ENCODE data around the gene IL3RA. TPM values are rescaled to one million over a fixed set of nuclear protein-coding genes. Genes with fewer than 3 reads are reported as not detected.

IL3RA gene
- total and polyA plus RNA-seq, 4 donors, result 0.33 to 1.7 (median 1.0) TPM

- DNase-seq (ENCODE audit: low spot score), result no peak
- no peak overlapping the region for H3K4me3 ChIP-seq (ENCODE audit: low read depth in 1 of 3, low read length in 3 of 3)
- no peak overlapping the region for H3K9ac ChIP-seq (ENCODE audit: low read depth in 1 of 2, low read length in 2 of 2)
- H3K36me3 ChIP-seq (ENCODE audit: control insufficient read depth in 4 of 4, insufficient read depth in 3 of 4, low read depth in 1 of 4, low read length in 3 of 4), result peaks cover 38 to 56% (median 49%) of the 10 kb centered on the region in 4 donors
- 96% methylated on average over 41 of the region's 41 CpGs for WGBS
- no peaks in the 10 kb centered on the region for H3K27me3 ChIP-seq (ENCODE audit: control insufficient read depth in 4 of 4, insufficient read depth in 4 of 4, low read length in 3 of 4)
- no peaks in the 10 kb centered on the region for H3K9me3 ChIP-seq (ENCODE audit: control insufficient read depth in 4 of 4, low read length in 3 of 4)
- H3K4me1 ChIP-seq (ENCODE audit: control insufficient read depth in 4 of 4, insufficient read depth in 4 of 4, low read length in 3 of 4), result peaks cover 4 to 26% (median 17%) of the 10 kb centered on the region in 4 donors
- no peak overlapping the region for H3K27ac ChIP-seq (ENCODE audit: low read depth in 1 of 2, low read length in 2 of 2)
- TF ChIP-seq, protein P1, sequence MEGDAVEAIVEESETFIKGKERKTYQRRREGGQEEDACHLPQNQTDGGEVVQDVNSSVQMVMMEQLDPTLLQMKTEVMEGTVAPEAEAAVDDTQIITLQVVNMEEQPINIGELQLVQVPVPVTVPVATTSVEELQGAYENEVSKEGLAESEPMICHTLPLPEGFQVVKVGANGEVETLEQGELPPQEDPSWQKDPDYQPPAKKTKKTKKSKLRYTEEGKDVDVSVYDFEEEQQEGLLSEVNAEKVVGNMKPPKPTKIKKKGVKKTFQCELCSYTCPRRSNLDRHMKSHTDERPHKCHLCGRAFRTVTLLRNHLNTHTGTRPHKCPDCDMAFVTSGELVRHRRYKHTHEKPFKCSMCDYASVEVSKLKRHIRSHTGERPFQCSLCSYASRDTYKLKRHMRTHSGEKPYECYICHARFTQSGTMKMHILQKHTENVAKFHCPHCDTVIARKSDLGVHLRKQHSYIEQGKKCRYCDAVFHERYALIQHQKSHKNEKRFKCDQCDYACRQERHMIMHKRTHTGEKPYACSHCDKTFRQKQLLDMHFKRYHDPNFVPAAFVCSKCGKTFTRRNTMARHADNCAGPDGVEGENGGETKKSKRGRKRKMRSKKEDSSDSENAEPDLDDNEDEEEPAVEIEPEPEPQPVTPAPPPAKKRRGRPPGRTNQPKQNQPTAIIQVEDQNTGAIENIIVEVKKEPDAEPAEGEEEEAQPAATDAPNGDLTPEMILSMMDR (IDR thresholded peaks at IDR 0.05; ENCODE audit: low read depth, low read length, missing input control), result no peak
- TF ChIP-seq HNF4A (conservative IDR thresholded peaks at IDR 0.05) (no peak), FOXA2 (IDR thresholded peaks at IDR 0.05) (no peak), ZBTB33 (IDR thresholded peaks at IDR 0.05) (no peak), RAD21 (IDR thresholded peaks at IDR 0.05) (no peak), RXRA (IDR thresholded peaks at IDR 0.05) (no peak), REST (IDR thresholded peaks at IDR 0.05) (no peak), YY1 (IDR thresholded peaks at IDR 0.05) (no peak), SP1 (IDR thresholded peaks at IDR 0.05) (no peak), NR2F2 (IDR thresholded peaks at IDR 0.05) (no peak), TAF1 (conservative IDR thresholded peaks at IDR 0.05) (no peak), EGR1 (IDR thresholded peaks at IDR 0.05; ENCODE audit: low read depth in 2 of 2) (no peak), ATF3 (IDR thresholded peaks at IDR 0.05) (no peak), FOXA1 (IDR thresholded peaks at IDR 0.05) (no peak), HNF4G (IDR thresholded peaks at IDR 0.05) (no peak), JUND (IDR thresholded peaks at IDR 0.05) (no peak), GABPA (IDR thresholded peaks at IDR 0.05 in 1 of 2, conservative IDR thresholded peaks at IDR 0.05 in 1 of 2) (no peak)
- TF ChIP-seq, protein P2, sequence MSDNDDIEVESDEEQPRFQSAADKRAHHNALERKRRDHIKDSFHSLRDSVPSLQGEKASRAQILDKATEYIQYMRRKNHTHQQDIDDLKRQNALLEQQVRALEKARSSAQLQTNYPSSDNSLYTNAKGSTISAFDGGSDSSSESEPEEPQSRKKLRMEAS (IDR thresholded peaks at IDR 0.05), result no peak
Measured at GRCh38 chrX:1386338-1387127, 49.9 kb downstream of the IL3RA start.
